Measurements from ENCODE around the gene GIN1.
"Not testable (repeated sequence)": the region's sequence is repeated elsewhere in the genome, so short reads cannot be mapped to it uniquely, and the experiment has no call there.

The GIN1 gene

DNA sequence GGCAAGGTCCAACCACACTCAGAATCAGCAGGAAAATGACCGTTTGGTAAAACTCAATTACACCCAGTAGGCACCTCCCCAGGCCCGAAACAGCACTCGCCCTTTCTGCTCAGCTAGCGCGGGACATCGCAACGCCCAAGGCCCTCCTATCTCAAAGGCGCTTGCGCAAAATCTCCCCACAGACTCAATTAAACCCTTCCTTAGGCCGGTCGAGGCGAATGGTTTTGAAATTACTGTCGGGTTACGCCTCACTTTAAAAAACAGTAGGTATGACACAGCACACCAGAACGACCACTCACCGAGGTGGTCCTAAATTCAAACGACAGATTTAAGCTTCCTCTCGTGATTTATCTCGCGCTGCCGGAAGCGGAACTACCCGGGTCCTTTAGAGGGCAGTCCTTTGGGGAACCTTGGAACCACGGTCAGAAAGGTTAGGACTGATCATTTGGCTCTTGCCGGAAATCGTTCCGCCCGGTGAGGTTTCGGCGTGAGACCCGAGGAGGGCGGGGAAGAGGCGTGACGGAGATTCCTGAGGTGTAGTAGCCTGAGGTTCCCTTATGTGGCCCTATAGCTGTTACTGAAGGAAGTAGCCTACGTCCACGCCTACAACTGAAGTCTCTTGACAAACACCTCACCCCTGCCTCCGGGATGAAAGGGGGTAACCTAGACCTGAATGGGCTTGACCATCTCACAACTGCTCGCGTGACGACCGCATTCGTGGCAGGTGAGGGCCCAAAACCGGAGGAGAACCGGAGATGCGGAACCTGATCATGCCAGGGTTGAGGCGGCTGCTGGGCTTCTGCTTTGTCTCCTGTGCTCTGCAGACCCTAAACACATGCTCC lies at the start of gene GIN1, which contains the start of gene PPIP5K2:
Gene GIN1, minus strand, starts transcription at position 374 of the 842 bp plus-strand sequence. CDS start 11,431 bp downstream, outside the sequence.
Gene PPIP5K2, plus strand, starts transcription at position 537 of the 842 bp plus-strand sequence. CDS start 9,289 bp downstream, outside the sequence.
- Mint-ChIP-seq H3K4me1 (peaks cover 15 to 36% of the 10 kb centered on the region in 2 donors), H3K4me3 (peak within 1 kb of the TSS; percentile 96 to 98), H3K27ac (peak within 1 kb of the TSS; percentile 99), H3K9me3 (no peaks in the 10 kb centered on the region), H3K36me3 (peaks cover 8 to 16% of the 10 kb centered on the region in 2 donors), H3K27me3 (no peaks in the 10 kb centered on the region)
- DNase-seq = peak; percentile 97
- peak; percentile 90 to 94 for ATAC-seq (replicated peaks)

- H3K4me3 Mint-ChIP-seq = no peak overlapping the region
- peaks cover 2 to 6% of the 10 kb centered on the region in 2 donors for H3K4me1 Mint-ChIP-seq
- H3K9me3 Mint-ChIP-seq = no peaks in the 10 kb centered on the region
- H3K36me3 Mint-ChIP-seq = peaks cover 16 to 29% of the 10 kb centered on the region in 2 donors
- H3K27me3 Mint-ChIP-seq = no peaks in the 10 kb centered on the region
- DNase-seq (no peak), ATAC-seq (replicated peaks) (peak; percentile 78 to 81)
- no peak overlapping the region for H3K27ac Mint-ChIP-seq
Measured at GRCh38 chr5:103166706-103167105, 46.8 kb upstream of the GIN1 start.

- Mint-ChIP-seq H3K9me3 (no peaks in the 10 kb centered on the region), H3K27ac (no peak overlapping the region), H3K27me3 (no peaks in the 10 kb centered on the region), H3K36me3 (no peaks in the 10 kb centered on the region), H3K4me1 (no peaks in the 10 kb centered on the region), H3K4me3 (no peak overlapping the region)
- ATAC-seq (replicated peaks) (no peak), DNase-seq (no peak)
Measured at GRCh38 chr5:103151156-103151555, 31.2 kb upstream of the GIN1 start.

DNA sequence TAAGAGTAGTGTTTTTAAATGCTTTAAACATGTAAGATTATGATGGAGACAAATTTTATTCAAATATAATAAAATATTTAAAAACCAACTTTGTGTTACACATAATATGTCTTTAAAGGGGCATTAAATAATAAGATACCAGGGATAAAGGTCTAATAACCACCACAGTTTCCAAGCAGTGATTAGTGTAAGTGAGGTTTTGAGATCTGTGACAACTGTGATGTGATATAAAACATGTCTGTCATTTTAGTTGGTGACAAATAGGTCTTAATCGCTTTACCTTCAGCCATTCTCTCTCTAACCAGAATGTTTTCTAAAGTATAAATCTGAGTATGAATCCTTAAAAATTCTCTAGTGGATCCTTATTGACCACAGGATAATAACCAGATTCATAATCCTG lies 28.3 kb upstream of the GIN1 start:
- no peaks in the 10 kb centered on the region for H3K4me1 Mint-ChIP-seq
- no peaks in the 10 kb centered on the region for H3K9me3 Mint-ChIP-seq
- peaks cover 2 to 4% of the 10 kb centered on the region in 2 donors for H3K36me3 Mint-ChIP-seq
- DNase-seq (no peak), ATAC-seq (replicated peaks) (no peak)
- H3K27me3 Mint-ChIP-seq = no peaks in the 10 kb centered on the region
- H3K4me3 Mint-ChIP-seq = no peak overlapping the region
- H3K27ac Mint-ChIP-seq = no peak overlapping the region

- H3K4me3 Mint-ChIP-seq = no peak overlapping the region
- DNase-seq (no peak), ATAC-seq (replicated peaks) (no peak)
- no peaks in the 10 kb centered on the region for H3K27me3 Mint-ChIP-seq
- no peak overlapping the region for H3K27ac Mint-ChIP-seq
- H3K36me3 Mint-ChIP-seq = peaks cover 12 to 15% of the 10 kb centered on the region in 2 donors
- H3K9me3 Mint-ChIP-seq = no peaks in the 10 kb centered on the region
- H3K4me1 Mint-ChIP-seq = no peaks in the 10 kb centered on the region
Measured at GRCh38 chr5:103145196-103145595, 25.3 kb upstream of the GIN1 start.

GRCh38 chr5:103142132-103142531 lies 22.2 kb upstream of the GIN1 start:
- H3K27me3 Mint-ChIP-seq; H3K4me1 Mint-ChIP-seq; H3K9me3 Mint-ChIP-seq; H3K27ac Mint-ChIP-seq; H3K4me3 Mint-ChIP-seq; ATAC-seq (replicated peaks); DNase-seq: not testable (repeated sequence)
- H3K36me3 Mint-ChIP-seq = peaks cover 17 to 22% of the 10 kb centered on the region in 2 donors

DNA sequence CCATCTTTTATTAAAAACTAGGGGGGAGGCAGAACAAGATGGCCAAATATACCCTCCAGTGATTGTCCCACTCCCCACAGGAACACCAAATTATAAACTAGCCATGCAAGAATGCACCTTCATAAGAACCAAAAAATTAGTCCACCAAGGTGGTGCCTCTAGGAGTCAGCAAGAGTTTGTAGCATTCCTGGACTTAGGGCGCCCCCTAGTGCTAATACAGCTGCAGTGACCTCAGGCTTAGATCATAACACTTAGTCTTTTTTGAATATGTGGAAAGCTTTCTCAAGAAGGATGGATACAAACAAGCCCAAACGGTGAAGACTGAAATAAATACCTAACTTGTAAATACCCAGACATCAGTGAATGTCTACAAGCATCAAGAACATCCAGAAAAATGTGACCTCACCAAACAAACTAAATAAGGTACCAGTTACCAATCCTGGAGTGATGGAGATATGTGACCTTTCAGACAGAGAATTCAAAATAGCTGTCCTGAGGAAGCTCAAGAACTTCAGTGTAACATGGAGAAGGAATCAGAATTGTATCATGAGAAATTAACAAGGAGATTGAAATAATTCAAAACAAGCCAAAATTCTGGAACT lies 19.4 kb upstream of the GIN1 start:
- Mint-ChIP-seq H3K4me3 (no peak overlapping the region), H3K4me1 (no peaks in the 10 kb centered on the region), H3K36me3 (peaks cover 23% of the 10 kb centered on the region in 2 donors), H3K27me3 (no peaks in the 10 kb centered on the region), H3K9me3 (no peaks in the 10 kb centered on the region), H3K27ac (no peak overlapping the region)
- ATAC-seq (replicated peaks) = peak; percentile 93 to 96
- DNase-seq = peak; percentile 52

DNA sequence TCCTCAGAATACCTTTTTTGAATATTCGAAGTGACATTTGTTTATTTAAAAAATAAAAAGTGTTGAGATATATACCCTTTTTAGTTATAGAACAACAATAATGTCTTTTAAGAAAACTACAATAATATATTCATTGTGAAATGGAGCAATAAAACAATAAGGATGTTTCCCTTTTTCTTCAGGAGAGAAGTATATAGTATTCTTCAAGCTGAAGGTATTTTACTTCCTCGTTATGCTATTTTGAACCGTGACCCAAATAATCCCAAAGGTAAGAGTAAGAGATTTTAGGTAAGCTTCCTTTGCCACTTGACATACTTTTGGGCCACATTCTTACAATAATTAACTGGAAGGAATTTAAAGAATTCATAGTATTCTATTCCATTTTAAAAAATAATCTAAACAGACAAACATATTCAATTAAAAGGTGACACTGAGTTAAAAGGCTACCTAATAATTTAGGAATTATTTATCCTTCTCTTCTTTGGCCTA lies 18.3 kb upstream of the GIN1 start:
- ATAC-seq (replicated peaks) (no peak), DNase-seq (no peak)
- H3K36me3 Mint-ChIP-seq = peaks cover 23% of the 10 kb centered on the region in 2 donors
- no peak overlapping the region for H3K27ac Mint-ChIP-seq
- H3K9me3 Mint-ChIP-seq = no peaks in the 10 kb centered on the region
- H3K4me3 Mint-ChIP-seq = no peak overlapping the region
- H3K4me1 Mint-ChIP-seq = no peaks in the 10 kb centered on the region
- H3K27me3 Mint-ChIP-seq = no peaks in the 10 kb centered on the region

- Mint-ChIP-seq H3K27ac (no peak overlapping the region), H3K4me3 (no peak overlapping the region), H3K4me1 (peaks cover 0 to 7% of the 10 kb centered on the region in 2 donors), H3K27me3 (no peaks in the 10 kb centered on the region), H3K36me3 (peaks cover 18 to 23% of the 10 kb centered on the region in 2 donors), H3K9me3 (no peaks in the 10 kb centered on the region)
- ATAC-seq (replicated peaks) (no peak), DNase-seq (no peak)
Measured at GRCh38 chr5:103135461-103135860, 15.5 kb upstream of the GIN1 start.

DNA sequence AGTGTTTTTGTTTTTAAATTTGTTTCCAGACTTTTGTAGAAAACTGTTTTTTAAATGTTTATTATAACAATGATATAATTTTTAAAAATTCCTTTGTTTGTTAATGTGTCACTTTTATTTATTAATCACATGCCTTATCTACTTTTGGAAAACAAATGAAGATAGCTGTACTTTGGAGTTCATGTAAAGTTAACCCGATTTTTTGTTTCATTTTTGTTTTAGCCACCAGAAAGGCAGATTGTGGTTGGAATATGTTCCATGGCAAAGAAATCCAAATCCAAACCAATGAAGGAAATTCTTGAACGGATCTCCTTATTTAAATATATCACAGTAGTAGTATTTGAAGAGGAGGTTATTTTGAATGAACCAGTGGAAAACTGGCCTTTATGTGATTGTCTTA lies 13.3 kb upstream of the GIN1 start:
- Mint-ChIP-seq H3K9me3 (no peaks in the 10 kb centered on the region), H3K27me3 (no peaks in the 10 kb centered on the region), H3K36me3 (peaks cover 14 to 17% of the 10 kb centered on the region in 2 donors), H3K4me1 (peaks cover 1 to 12% of the 10 kb centered on the region in 2 donors), H3K27ac (no peak overlapping the region), H3K4me3 (no peak overlapping the region)
- DNase-seq (no peak), ATAC-seq (replicated peaks) (no peak)

DNA sequence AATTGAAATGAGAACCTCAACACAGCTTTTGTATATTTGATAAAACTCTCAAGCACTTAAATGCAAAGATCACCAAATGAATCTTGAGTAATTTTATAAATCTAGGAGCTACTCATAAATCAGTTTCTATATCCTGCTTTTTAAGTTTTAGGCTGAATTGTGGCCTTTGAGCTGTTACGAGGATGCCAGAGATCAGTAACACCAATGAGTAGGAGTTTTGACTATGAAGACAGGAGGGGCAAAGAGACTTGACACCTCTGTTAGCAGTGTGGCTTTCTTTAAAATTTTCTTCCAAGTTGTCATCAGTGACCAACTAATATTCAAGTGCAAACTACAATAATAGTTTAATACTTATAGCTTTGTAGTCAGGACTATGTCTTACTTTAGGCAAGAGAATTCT lies 12.7 kb upstream of the GIN1 start:
- no peak overlapping the region for H3K4me3 Mint-ChIP-seq
- no peaks in the 10 kb centered on the region for H3K27me3 Mint-ChIP-seq
- DNase-seq (no peak), ATAC-seq (replicated peaks) (no peak)
- no peak overlapping the region for H3K27ac Mint-ChIP-seq
- H3K9me3 Mint-ChIP-seq = no peaks in the 10 kb centered on the region
- peaks cover 14 to 17% of the 10 kb centered on the region in 2 donors for H3K36me3 Mint-ChIP-seq
- H3K4me1 Mint-ChIP-seq = peaks cover 1 to 13% of the 10 kb centered on the region in 2 donors

- no peak overlapping the region for H3K4me3 Mint-ChIP-seq
- H3K4me1 Mint-ChIP-seq = peaks cover 6 to 37% of the 10 kb centered on the region in 2 donors
- DNase-seq (no peak), ATAC-seq (replicated peaks) (no peak)
- no peaks in the 10 kb centered on the region for H3K9me3 Mint-ChIP-seq
- peaks cover 9 to 18% of the 10 kb centered on the region in 2 donors for H3K36me3 Mint-ChIP-seq
- no peak overlapping the region for H3K27ac Mint-ChIP-seq
- H3K27me3 Mint-ChIP-seq = no peaks in the 10 kb centered on the region
Measured at GRCh38 chr5:103128202-103128601, 8.3 kb upstream of the GIN1 start.

DNA sequence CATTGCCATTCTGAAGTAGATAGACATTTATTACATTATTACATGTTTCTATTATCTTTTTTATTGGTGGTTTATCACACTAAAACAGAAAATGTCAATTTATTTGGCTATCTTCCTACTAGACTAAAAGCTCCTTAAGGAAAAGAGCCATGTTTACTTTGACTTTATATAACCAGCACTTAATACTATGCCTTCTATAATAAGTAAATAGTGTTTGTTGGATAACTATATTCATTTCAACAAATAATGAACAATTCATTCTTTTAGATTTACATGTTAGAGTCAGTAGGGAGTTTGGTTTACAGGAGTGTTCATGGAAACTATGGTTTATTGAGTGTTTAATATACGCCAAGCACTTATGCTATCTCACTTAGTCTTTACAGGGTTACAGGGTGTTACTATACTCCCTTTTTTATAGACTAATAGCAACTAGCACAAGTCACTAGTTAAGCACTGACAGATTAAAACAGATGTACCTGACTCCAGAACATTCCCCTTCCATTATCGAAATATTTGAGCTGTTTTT lies 7.4 kb upstream of the GIN1 start:
- Mint-ChIP-seq H3K4me3 (no peak overlapping the region), H3K9me3 (no peaks in the 10 kb centered on the region), H3K4me1 (peaks cover 10 to 46% of the 10 kb centered on the region in 2 donors), H3K27me3 (no peaks in the 10 kb centered on the region), H3K36me3 (peaks cover 15 to 22% of the 10 kb centered on the region in 2 donors), H3K27ac (no peak overlapping the region)
- DNase-seq (no peak), ATAC-seq (replicated peaks) (no peak)

DNA sequence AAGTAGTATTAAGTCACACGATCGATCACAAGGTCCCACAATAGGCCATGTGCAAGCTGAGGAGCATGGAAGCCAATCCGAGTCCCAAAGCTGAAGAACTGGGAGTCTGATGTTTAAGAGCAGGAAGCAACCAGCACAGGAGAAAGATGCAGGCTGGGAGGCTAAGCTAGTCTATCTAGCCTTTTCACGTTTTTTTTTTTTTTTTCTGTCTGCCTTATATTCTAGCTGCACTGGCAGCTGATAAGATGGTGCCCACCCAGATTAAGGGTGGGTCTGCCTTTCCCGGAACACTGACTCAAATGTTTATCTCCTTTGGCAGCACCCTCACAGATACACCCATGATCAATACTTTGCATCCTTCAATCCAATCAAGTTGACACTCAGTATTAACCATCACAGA lies 6.6 kb upstream of the GIN1 start:
- Mint-ChIP-seq H3K27ac (no peak overlapping the region), H3K9me3 (no peaks in the 10 kb centered on the region), H3K36me3 (peaks cover 16 to 22% of the 10 kb centered on the region in 2 donors), H3K27me3 (no peaks in the 10 kb centered on the region), H3K4me3 (no peak overlapping the region), H3K4me1 (peaks cover 18 to 54% of the 10 kb centered on the region in 2 donors)
- DNase-seq = no peak
- ATAC-seq (replicated peaks) = no peak
